UCSD-AML1 (cell line): ENCODE measurements around the gene CACNA1S.

Experiments used
- DNase-seq: peaks from one replicate; lab custom pipeline; 2025; ENCODE audit not compliant: unreplicated experiment; lab: John Stamatoyannopoulos, UW

Gene CACNA1S

GRCh38 chr1:201066986-201067385 is 45.2 kb downstream of the CACNA1S start:
- no peak for DNase-seq

- no peak for DNase-seq
Observed at GRCh38 chr1:201065686-201066085, 46.5 kb downstream of the CACNA1S start.

- no peak for DNase-seq
Observed at GRCh38 chr1:201064806-201065205, 47.4 kb downstream of the CACNA1S start.

GRCh38 chr1:201063145-201063544 is 49.1 kb downstream of the CACNA1S start:
- DNase-seq, result no peak

GRCh38 chr1:201062511-201063091 is 49.6 kb downstream of the CACNA1S start:
- no peak for DNase-seq

GRCh38 chr1:201061886-201062285 is 50.3 kb downstream of the CACNA1S start:
- DNase-seq, result no peak

- DNase-seq, result no peak
Observed at GRCh38 chr1:201061049-201061448, 51.2 kb downstream of the CACNA1S start.

GRCh38 chr1:201060586-201060985 is 51.6 kb downstream of the CACNA1S start:
- DNase-seq, result no peak

- no peak for DNase-seq
Observed at GRCh38 chr1:201059871-201060555, 52.2 kb downstream of the CACNA1S start.

- no peak for DNase-seq
Observed at GRCh38 chr1:201059401-201059800, 52.8 kb downstream of the CACNA1S start.

GRCh38 chr1:201054091-201054543 is 58.1 kb downstream of the CACNA1S start:
- no peak for DNase-seq

- DNase-seq, result no peak
Observed at GRCh38 chr1:201053155-201053860, 58.9 kb downstream of the CACNA1S start.

- DNase-seq, result no peak
Observed at GRCh38 chr1:201051399-201051798, 60.8 kb downstream of the CACNA1S start.

- no peak for DNase-seq
Observed at GRCh38 chr1:201050515-201051277, 61.5 kb downstream of the CACNA1S start.

GRCh38 chr1:201049248-201049831 is 62.9 kb downstream of the CACNA1S start:
- DNase-seq, result no peak

GRCh38 chr1:201048521-201048920 is 63.7 kb downstream of the CACNA1S start:
- no peak for DNase-seq

GRCh38 chr1:201044119-201044518 is 68.1 kb downstream of the CACNA1S start:
- no peak for DNase-seq

GRCh38 chr1:201042779-201043461 is 69.3 kb downstream of the CACNA1S start:
- peak; percentile 63 for DNase-seq

GRCh38 chr1:201041011-201041410 is 71.2 kb downstream of the CACNA1S start:
- no peak for DNase-seq

- DNase-seq, result no peak
Observed at GRCh38 chr1:201039876-201040275, 72.3 kb downstream of the CACNA1S start.
